Measurements from ENCODE around the gene ATP6V0A1. TPM values are rescaled to one million over a fixed set of nuclear protein-coding genes. Genes with fewer than 3 reads are reported as not detected.

Gene ATP6V0A1
- total and polyA plus RNA-seq, 2 donors (not counting 3 experiments of a cell fraction or from before 2014, with no cell fraction given), result 37.3 to 49.2 TPM

- intact Hi-C loops (cut with micrococcal nuclease), result no loop called here
- ChIA-PET POLR2A (interaction anchor here (3.3 to 6.4 kb wide), 2 partner anchors 10 to 108 kb away, joined by 16 to 71 read pairs; partner anchors contain the start of gene CAVIN1), CTCF (interaction anchor here (0.7 to 6.1 kb wide), 4 partner anchors 10 to 116 kb away, joined by 3 to 73 read pairs (median 14); partner anchors contain the start of gene CAVIN1)
- dilution Hi-C loops (cut with MboI; ENCODE audit: extremely low pct_ligation_motif_present, low sequenced_read_pairs), result no loop called here
- DNase-seq (ENCODE audit: low read depth, low spot score) (peak; percentile 34), FAIRE-seq (no peak)
- Histone ChIP-seq H3K9me3 (replicated peaks; ENCODE audit: control insufficient read depth, insufficient read depth, low read length) (no peaks in the 10 kb centered on the region), H2AFZ (ENCODE audit: low read depth, low read length) (no peak overlapping the region), H3K4me1 (ENCODE audit: control insufficient read depth, extremely low read depth, insufficient read depth, low read length) (peaks cover 68% of the 10 kb centered on the region), H3K4me3 (replicated peaks in 1 of 3; ENCODE audit: insufficient read depth in 1 of 3, low read depth in 1 of 3, low read length in 3 of 3) (no peak overlapping the region), H3K79me2 (ENCODE audit: control insufficient read depth, insufficient read depth, low read length) (peaks cover 93% of the 10 kb centered on the region), H3K4me2 (ENCODE audit: insufficient read depth, low read length) (no peak overlapping the region), H3K27me3 (ENCODE audit: control insufficient read depth in 2 of 2, insufficient read depth in 2 of 2, low read length in 2 of 2) (no peaks in the 10 kb centered on the region), H3K9me1 (replicated peaks; ENCODE audit: control insufficient read depth, extremely low read depth, insufficient read depth, low read length) (no peaks in the 10 kb centered on the region), H3K36me3 (ENCODE audit: control insufficient read depth in 2 of 2, extremely low read depth in 1 of 2, insufficient read depth in 2 of 2, low read length in 2 of 2) (peaks cover 2 to 5% of the 10 kb centered on the region in 2 experiments), H4K20me1 (replicated peaks; ENCODE audit: control insufficient read depth, extremely low read depth, insufficient read depth, low read length) (no peaks in the 10 kb centered on the region), H3K27ac (ENCODE audit: insufficient read depth, low read depth, low read length) (no peak overlapping the region), H3K9ac (replicated peaks; ENCODE audit: extremely low read depth, insufficient read depth, low read length) (no peak overlapping the region)
- BruUV-seq (replicated peaks), result no TSS peak
- TF ChIP-seq JUN (IDR thresholded peaks at IDR 0.05; ENCODE audit: borderline replicate concordance, insufficient read depth, insufficient read length, low read depth), result no peak
- TF ChIP-seq POLR2A (IDR thresholded peaks at IDR 0.05; ENCODE audit: low read depth, low read length), result peak; percentile 34
Measured at GRCh38 chr17:42411361-42411760, 47.3 kb upstream of the ATP6V0A1 start.

GRCh38 chr17:42411905-42412679 is 46.6 kb upstream of the ATP6V0A1 start:
- no TSS peak for BruUV-seq (replicated peaks)
- Histone ChIP-seq H2AFZ (ENCODE audit: low read depth, low read length) (no peak overlapping the region), H3K27ac (ENCODE audit: insufficient read depth, low read depth, low read length) (no peak overlapping the region), H3K36me3 (ENCODE audit: control insufficient read depth in 2 of 2, extremely low read depth in 1 of 2, insufficient read depth in 2 of 2, low read length in 2 of 2) (peaks cover 2 to 5% of the 10 kb centered on the region in 2 experiments), H4K20me1 (replicated peaks; ENCODE audit: control insufficient read depth, extremely low read depth, insufficient read depth, low read length) (no peaks in the 10 kb centered on the region), H3K79me2 (ENCODE audit: control insufficient read depth, insufficient read depth, low read length) (peaks cover 93% of the 10 kb centered on the region), H3K9me3 (replicated peaks; ENCODE audit: control insufficient read depth, insufficient read depth, low read length) (no peaks in the 10 kb centered on the region), H3K9ac (replicated peaks; ENCODE audit: extremely low read depth, insufficient read depth, low read length) (no peak overlapping the region), H3K9me1 (replicated peaks; ENCODE audit: control insufficient read depth, extremely low read depth, insufficient read depth, low read length) (no peaks in the 10 kb centered on the region), H3K4me2 (ENCODE audit: insufficient read depth, low read length) (no peak overlapping the region), H3K4me3 (replicated peaks in 1 of 3; ENCODE audit: insufficient read depth in 1 of 3, low read depth in 1 of 3, low read length in 3 of 3) (no peak overlapping the region), H3K27me3 (ENCODE audit: control insufficient read depth in 2 of 2, insufficient read depth in 2 of 2, low read length in 2 of 2) (no peaks in the 10 kb centered on the region), H3K4me1 (ENCODE audit: control insufficient read depth, extremely low read depth, insufficient read depth, low read length) (peaks cover 68% of the 10 kb centered on the region)
- intact Hi-C loops (cut with micrococcal nuclease), result no loop called here
- TF ChIP-seq FOS (IDR thresholded peaks at IDR 0.05; ENCODE audit: borderline replicate concordance, insufficient read depth, low read length), result no peak
- no peak for TF ChIP-seq POLR2AphosphoS5 (IDR thresholded peaks at IDR 0.05; ENCODE audit: insufficient read depth, low read depth, low read length)
- TF ChIP-seq POLR2A (IDR thresholded peaks at IDR 0.05; ENCODE audit: low read depth, low read length), result no peak
- no peak for TF ChIP-seq MYC (IDR thresholded peaks at IDR 0.05; ENCODE audit: low read depth, low read length)
- TF ChIP-seq JUN (IDR thresholded peaks at IDR 0.05; ENCODE audit: borderline replicate concordance, insufficient read depth, insufficient read length, low read depth), result no peak
- TF ChIP-seq MAX (IDR thresholded peaks at IDR 0.05; ENCODE audit: insufficient read depth, insufficient read length), result no peak
- TF ChIP-seq EZH2 (IDR thresholded peaks at IDR 0.05; ENCODE audit: borderline replicate concordance, low read depth, low read length, severe bottlenecking), result no peak
- TF ChIP-seq GATA2 (IDR thresholded peaks at IDR 0.05; ENCODE audit: insufficient read depth, insufficient read length, low read depth, low read length), result no peak
- no peak for TF ChIP-seq CTCF (IDR thresholded peaks at IDR 0.05; ENCODE audit: extremely low read depth in 1 of 2, insufficient read depth in 1 of 2, low read depth in 1 of 2, low read length in 2 of 2)
- dilution Hi-C loops (cut with MboI; ENCODE audit: extremely low pct_ligation_motif_present, low sequenced_read_pairs), result no loop called here
- POLR2A ChIA-PET, result interaction anchor here (6.4 kb wide), 1 partner anchor 9 kb away, joined by 71 read pairs; the partner anchor contains the start of gene CAVIN1
- no peak for DNase-seq (ENCODE audit: low read depth, low spot score)
- CTCF ChIA-PET, result interaction anchor here (1.0 to 4.9 kb wide), 4 partner anchors 100 to 115 kb away, joined by 3 to 24 read pairs (median 4); no protein-coding TSS in a partner anchor
- no peak for FAIRE-seq

Data from endothelial cell of umbilical vein (primary cell).